Mesendoderm (in vitro differentiated cells): ENCODE measurements around the gene SCN4A.
"Not testable (repeated sequence)": the region's sequence is repeated elsewhere in the genome, so short reads cannot be mapped to it uniquely, and the experiment has no call there.

Experiments used
- DNase-seq: peaks from one replicate; pipeline ENCODE4 v3.0.0; 2013
- H2AK5ac ChIP-seq: 2 replicates; pipeline ENCODE4 v1.6.1; 2013; ENCODE audit warnings: low read length, inconsistent platforms
- H2BK120ac ChIP-seq: 2 replicates; pipeline ENCODE4 v1.6.1; 2013; ENCODE audit warnings: low read depth, mild to moderate bottlenecking, low read length, moderate library complexity, mixed read lengths
- H2BK15ac ChIP-seq: replicated peaks from 2 replicates; pipeline ENCODE4 v1.6.1; 2013; ENCODE audit warnings: low read depth, mild to moderate bottlenecking, moderate library complexity
- H2BK5ac ChIP-seq: 2 replicates; pipeline ENCODE4 v1.6.1; 2013; ENCODE audit warnings: low read length, inconsistent platforms
- H3K18ac ChIP-seq: 2 replicates; pipeline ENCODE4 v1.6.1; 2013; ENCODE audit warnings: mild to moderate bottlenecking, low read length, mixed read lengths
- H3K23ac ChIP-seq: one replicate; pipeline ENCODE4 v1.6.1; 2013; ENCODE audit warnings: low read length
- H3K27ac ChIP-seq: 2 replicates; pipeline ENCODE4 v1.5.1; 2013; ENCODE audit warnings: low read depth, mild to moderate bottlenecking, inconsistent platforms, low read length, moderate library complexity
- H3K27me3 ChIP-seq: 2 replicates; pipeline ENCODE4 v1.6.1; 2013; ENCODE audit warnings: low read length, control low read depth, mild to moderate bottlenecking, inconsistent platforms; ENCODE audit not compliant: insufficient read depth, poor library complexity
- H3K36me3 ChIP-seq: 2 replicates; pipeline ENCODE4 v1.6.1; 2013; ENCODE audit warnings: low read length, inconsistent platforms; ENCODE audit not compliant: control insufficient read depth, insufficient read depth
- H3K4ac ChIP-seq: one replicate; pipeline ENCODE4 v1.6.1; 2013; ENCODE audit warnings: low read depth, mild to moderate bottlenecking, low read length, moderate library complexity
- H3K4me1 ChIP-seq: 2 replicates; pipeline ENCODE4 v1.6.1; 2013; ENCODE audit warnings: low read depth, low read length, inconsistent platforms; ENCODE audit not compliant: control insufficient read depth
- H3K4me2 ChIP-seq: 2 replicates; pipeline ENCODE4 v1.6.1; 2013; ENCODE audit warnings: low read length
- H3K4me3 ChIP-seq: 2 replicates; pipeline ENCODE4 v1.5.1; 2013; ENCODE audit warnings: mild to moderate bottlenecking, low read length
- H3K56ac ChIP-seq: one replicate; pipeline ENCODE4 v1.6.1; 2013; ENCODE audit warnings: low read length
- H3K79me1 ChIP-seq: 2 replicates; pipeline ENCODE4 v1.6.1; 2013; ENCODE audit warnings: low read length, inconsistent platforms
- H3K79me2 ChIP-seq: 2 replicates; pipeline ENCODE4 v1.6.1; 2013; ENCODE audit warnings: mild to moderate bottlenecking, low read length; ENCODE audit not compliant: control insufficient read depth, insufficient read depth
- H3K9ac ChIP-seq: 2 replicates; pipeline ENCODE4 v1.6.1; 2013; ENCODE audit warnings: low read length, inconsistent platforms
- H4K5ac ChIP-seq: one replicate; pipeline ENCODE4 v1.6.1; 2013; ENCODE audit warnings: low read length
- H4K8ac ChIP-seq: one replicate; pipeline ENCODE4 v1.6.1; 2013; ENCODE audit warnings: low read depth, mild to moderate bottlenecking, control low read depth, low read length, moderate library complexity
- WGBS: extraction: QIAGEN DNeasy Blood & Tissue Kit; methylation state at CpG from one replicate; pipeline ENCODE4 v1.1.7; 2013; ENCODE audit warnings: low lambda C conversion rate, missing lambda C conversion rate; ENCODE audit not compliant: insufficient coverage; ENCODE audit errors: extremely low coverage; 5-methylcytosine and 5-hydroxymethylcytosine counted together

Gene SCN4A

DNA sequence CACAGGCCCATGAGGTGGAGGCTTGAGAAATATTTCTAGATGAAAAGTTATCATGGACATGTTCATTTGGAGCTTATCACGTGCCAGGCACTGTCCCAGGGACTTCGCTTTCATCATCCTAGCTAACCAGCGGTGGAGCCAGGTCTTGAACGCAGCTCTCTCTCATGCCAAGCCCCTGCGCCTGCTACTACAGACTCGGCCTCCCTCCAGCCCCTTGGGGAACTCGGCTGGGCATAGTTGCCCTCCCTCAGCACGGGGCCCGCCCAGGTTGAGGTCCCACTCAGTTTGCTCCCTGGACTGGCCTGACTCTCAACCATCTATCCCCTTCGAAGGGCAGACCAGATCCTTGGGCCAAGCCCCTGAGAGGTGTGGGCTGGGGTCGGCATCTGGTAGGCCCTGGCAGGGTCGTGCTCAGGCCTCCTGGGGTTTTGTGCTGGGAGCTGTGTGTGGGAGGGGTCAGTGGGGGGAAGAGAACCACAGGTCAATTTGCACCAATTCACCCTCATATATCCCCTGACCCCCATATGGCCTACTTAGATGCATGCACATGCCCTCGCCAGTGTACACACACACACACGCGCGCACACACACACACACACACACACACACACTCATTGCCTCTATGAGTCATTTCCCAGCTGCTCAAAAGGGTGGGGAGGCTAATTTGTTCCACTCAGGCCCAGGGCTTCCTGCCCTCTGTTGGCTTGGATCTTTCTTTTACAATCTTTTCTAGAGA, 12.1 kb upstream of the SCN4A start:
- H2BK5ac ChIP-seq, result no peak overlapping the region
- no peaks in the 10 kb centered on the region for H3K4me1 ChIP-seq
- no peak overlapping the region for H3K4me3 ChIP-seq
- H3K56ac ChIP-seq, result no peak overlapping the region
- H3K4ac ChIP-seq, result no peak overlapping the region
- H4K8ac ChIP-seq, result no peak overlapping the region
- H3K79me1 ChIP-seq, result no peaks in the 10 kb centered on the region
- no peak overlapping the region for H2AK5ac ChIP-seq
- no CpG with 5 or more reads among the region's 16 CpGs for WGBS
- no peak overlapping the region for H2BK120ac ChIP-seq
- H3K23ac ChIP-seq, result no peak overlapping the region
- H3K9ac ChIP-seq, result no peak overlapping the region
- H3K4me2 ChIP-seq, result no peak overlapping the region
- no peaks in the 10 kb centered on the region for H3K36me3 ChIP-seq
- no peak overlapping the region for H3K27ac ChIP-seq
- no peaks in the 10 kb centered on the region for H3K27me3 ChIP-seq
- H3K79me2 ChIP-seq, result no peaks in the 10 kb centered on the region
- H3K18ac ChIP-seq, result no peak overlapping the region
- DNase-seq, result no peak
- no peak overlapping the region for H2BK15ac ChIP-seq
- no peak overlapping the region for H4K5ac ChIP-seq

DNA sequence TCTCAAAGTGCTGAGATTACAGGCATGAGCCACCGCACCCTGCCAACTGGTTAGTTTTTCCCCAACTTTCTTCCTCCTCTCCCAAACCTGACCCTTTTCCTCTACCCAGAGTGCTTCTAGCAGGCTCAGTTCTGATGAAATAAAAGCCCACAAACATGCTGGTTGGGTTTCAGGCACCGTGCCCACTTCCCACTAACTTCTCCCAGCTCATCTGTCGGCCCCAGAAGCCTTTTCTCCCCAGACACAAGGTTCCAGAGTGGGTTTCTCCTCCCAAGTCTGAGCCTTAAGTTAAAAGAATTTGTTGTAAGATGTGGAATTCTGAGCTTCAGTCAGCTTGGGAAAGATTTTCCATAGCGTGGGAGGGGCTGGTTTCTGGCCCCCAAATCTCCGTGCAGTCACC, 11.5 kb upstream of the SCN4A start:
- no CpG with 5 or more reads among the region's 5 CpGs for WGBS
- Histone ChIP-seq H2BK120ac (no peak overlapping the region), H3K9ac (no peak overlapping the region), H4K5ac (no peak overlapping the region), H3K4me1 (no peaks in the 10 kb centered on the region), H3K23ac (no peak overlapping the region), H3K4me2 (no peak overlapping the region), H3K4ac (no peak overlapping the region), H2AK5ac (no peak overlapping the region), H3K18ac (no peak overlapping the region), H3K56ac (no peak overlapping the region), H3K79me2 (no peaks in the 10 kb centered on the region), H3K4me3 (no peak overlapping the region), H3K27me3 (no peaks in the 10 kb centered on the region), H3K36me3 (no peaks in the 10 kb centered on the region), H2BK5ac (no peak overlapping the region), H2BK15ac (no peak overlapping the region), H4K8ac (no peak overlapping the region), H3K79me1 (no peaks in the 10 kb centered on the region), H3K27ac (no peak overlapping the region)
- no peak for DNase-seq

GRCh38 chr17:63983320-63983719, 10.6 kb upstream of the SCN4A start:
- WGBS, result no CpG with 5 or more reads among the region's 7 CpGs
- H4K8ac ChIP-seq, result no peak overlapping the region
- no peaks in the 10 kb centered on the region for H3K36me3 ChIP-seq

DNA sequence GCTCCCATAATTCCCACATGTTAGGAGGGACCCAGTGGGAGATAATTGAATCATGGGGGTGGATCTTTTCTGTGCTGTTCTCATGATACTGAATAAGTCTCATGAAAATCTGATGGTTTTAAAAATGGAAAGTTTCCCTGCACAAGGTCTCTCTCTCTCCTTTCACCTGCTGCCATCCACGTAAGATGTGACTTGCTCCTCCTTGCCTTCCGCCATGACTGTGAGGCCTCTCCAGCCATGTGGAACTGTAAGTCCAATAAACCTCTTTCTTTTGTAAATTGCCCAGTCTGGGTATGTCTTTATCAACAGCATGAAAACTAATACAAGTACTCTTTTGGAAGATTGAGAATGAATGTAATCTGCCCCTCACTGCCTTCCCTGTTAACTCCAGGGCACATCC, 9.9 kb upstream of the SCN4A start:
- not testable (repeated sequence) for H2BK5ac ChIP-seq, H2AK5ac ChIP-seq, H4K8ac ChIP-seq, H3K4me3 ChIP-seq, H3K18ac ChIP-seq, H3K79me1 ChIP-seq, H3K56ac ChIP-seq, H3K9ac ChIP-seq, H4K5ac ChIP-seq, H3K36me3 ChIP-seq, H3K23ac ChIP-seq, H3K4me2 ChIP-seq, H3K79me2 ChIP-seq, H2BK15ac ChIP-seq, H3K4ac ChIP-seq, DNase-seq, H3K27ac ChIP-seq, H3K4me1 ChIP-seq, H2BK120ac ChIP-seq, H3K27me3 ChIP-seq
- no CpG with 5 or more reads among the region's 2 CpGs for WGBS

More at GRCh38 chr17:63983320-63983719, 10.6 kb upstream of the SCN4A start:
- Histone ChIP-seq H3K56ac (no peak overlapping the region), H3K4me1 (no peaks in the 10 kb centered on the region), H3K4ac (no peak overlapping the region), H3K79me1 (no peaks in the 10 kb centered on the region), H2AK5ac (no peak overlapping the region), H3K18ac (no peak overlapping the region), H3K23ac (no peak overlapping the region), H2BK5ac (no peak overlapping the region), H3K79me2 (no peaks in the 10 kb centered on the region), H3K9ac (no peak overlapping the region), H3K27ac (no peak overlapping the region), H2BK120ac (no peak overlapping the region), H3K4me2 (no peak overlapping the region), H3K4me3 (no peak overlapping the region), H3K27me3 (no peaks in the 10 kb centered on the region), H4K5ac (no peak overlapping the region), H2BK15ac (no peak overlapping the region)
- DNase-seq, result no peak

DNA sequence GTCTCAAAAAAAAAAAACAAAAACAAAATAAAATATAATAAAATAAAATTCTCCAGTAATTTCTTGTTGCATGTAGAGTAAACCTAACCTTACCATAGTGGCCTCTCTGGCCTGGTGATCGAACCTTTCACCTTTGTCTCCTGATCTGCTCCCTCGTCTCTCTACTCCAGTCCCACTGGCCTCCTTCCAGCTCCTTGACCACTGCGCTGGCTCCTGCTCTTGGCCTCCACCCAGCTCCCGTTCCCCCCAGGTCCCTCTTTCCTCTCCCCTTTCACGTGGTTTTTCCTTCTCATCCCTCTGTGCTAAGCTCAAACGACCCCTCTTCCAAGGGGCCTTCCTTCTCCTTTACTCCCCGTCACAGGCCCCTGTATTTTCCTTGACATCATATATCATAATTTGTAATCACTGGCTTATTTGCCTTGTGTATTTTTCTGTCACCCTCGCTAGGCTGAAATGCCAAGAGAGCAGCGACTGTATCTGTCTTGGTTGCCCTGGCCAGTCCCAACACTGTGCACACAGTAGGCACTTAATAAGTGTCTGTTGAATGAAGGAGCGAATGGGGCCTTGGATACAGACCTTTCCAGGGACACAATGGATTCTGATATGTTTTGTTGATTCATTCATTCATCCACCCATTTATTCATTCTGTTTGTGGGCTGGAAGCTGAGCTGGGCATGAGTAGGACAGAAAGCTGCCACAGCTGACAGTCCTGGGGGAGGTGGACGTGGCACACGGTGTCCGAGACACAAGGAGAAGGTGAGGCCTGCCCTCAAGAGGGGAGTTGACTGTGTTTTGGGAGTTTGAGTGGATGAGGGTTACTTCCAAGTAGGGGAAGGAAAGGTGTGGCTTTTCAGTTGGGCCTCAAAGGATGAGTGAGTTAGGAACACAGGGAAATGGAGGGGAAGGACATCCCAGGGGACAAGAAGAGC, 5.8 kb upstream of the SCN4A start:
- no CpG with 5 or more reads among the region's 13 CpGs for WGBS
- DNase-seq, result no peak

More for the DNA sequence above, 5.8 kb upstream of the SCN4A start:
- H3K18ac ChIP-seq, result no peak overlapping the region
- no peaks in the 10 kb centered on the region for H3K79me1 ChIP-seq
- H3K9ac ChIP-seq, result no peak overlapping the region
- no peak overlapping the region for H2BK120ac ChIP-seq
- H3K56ac ChIP-seq, result no peak overlapping the region
- no peak overlapping the region for H2BK15ac ChIP-seq
- H3K4me2 ChIP-seq, result no peak overlapping the region
- H3K79me2 ChIP-seq, result no peaks in the 10 kb centered on the region
- no peak overlapping the region for H3K23ac ChIP-seq
- H3K36me3 ChIP-seq, result no peaks in the 10 kb centered on the region
- H3K27ac ChIP-seq, result no peak overlapping the region
- no peak overlapping the region for H3K4ac ChIP-seq
- H4K5ac ChIP-seq, result no peak overlapping the region
- H2BK5ac ChIP-seq, result no peak overlapping the region
- H3K4me3 ChIP-seq, result no peak overlapping the region
- no peaks in the 10 kb centered on the region for H3K27me3 ChIP-seq
- no peak overlapping the region for H4K8ac ChIP-seq
- no peak overlapping the region for H2AK5ac ChIP-seq
- H3K4me1 ChIP-seq, result no peaks in the 10 kb centered on the region
